SK-N-SH (cell line): ENCODE results near the gene FAM83F. TPM values are rescaled to one million over a fixed set of nuclear protein-coding genes. Genes with fewer than 3 reads are reported as not detected.

Experiments used
- CTCF ChIA-PET: fragments of 300-600, 350-600 bp; formaldehyde crosslinking; extraction: SDS; loops from one replicate; lab custom pipeline; 2021; lab: Yijun Ruan, JAX
- POLR2A ChIA-PET: fragments of 350-600 bp; sonication (Branson Sonifier 250); formaldehyde crosslinking; extraction: SDS; loops from one replicate; lab custom pipeline; 2020; ENCODE audit warnings: antibody characterized with exemption, inconsistent platforms; lab: Yijun Ruan, JAX
- DNase-seq: peaks from one replicate; pipeline ENCODE4 v3.0.0; 2012
- H2AFZ ChIP-seq: fragments of 200-600 bp; sonication (generic); 2 replicates; pipeline ENCODE4 v1.8.1; 2016; ENCODE audit warnings: antibody characterized with exemption, mild to moderate bottlenecking, low read depth
- H3F3A ChIP-seq: fragments of 200-600 bp; sonication (generic); replicated peaks from 2 replicates; pipeline ENCODE3; 2016; ENCODE audit warnings: antibody characterized with exemption, mild to moderate bottlenecking; ENCODE audit not compliant: insufficient read depth
- H3K27ac ChIP-seq, 2 experiments: fragments of 200-500 bp in 1 of 2; fragments of 200-600 bp in 1 of 2; sonication (Bioruptor generic) in 1 of 2; sonication (generic), shearing (Covaris generic) in 1 of 2; 2 replicates each; pipeline versions ENCODE4 v1.5.1 to v1.6.1; 2014 to 2016; ENCODE audit warnings: low read depth in 2 of 2, inconsistent platforms in 1 of 2, low read length in 1 of 2, mild to moderate bottlenecking in 1 of 2, mixed read lengths in 1 of 2
- H3K27me3 ChIP-seq: fragments of 200-600 bp; sonication (generic), shearing (Covaris generic); 2 replicates; pipeline ENCODE4 v1.6.1; 2016; ENCODE audit warnings: mixed run types; ENCODE audit not compliant: insufficient read depth
- H3K36me3 ChIP-seq, 2 experiments: fragments of 200-500 bp in 1 of 2; fragments of 200-600 bp in 1 of 2; sonication (Bioruptor generic) in 1 of 2; sonication (generic) in 1 of 2; replicated peaks in 1 of 2; 2 replicates each; pipeline versions ENCODE3 to v1.5.1; 2014 to 2016; ENCODE audit warnings: low read length in 1 of 2, mild to moderate bottlenecking in 1 of 2; ENCODE audit not compliant: insufficient read depth in 2 of 2, control insufficient read depth in 1 of 2
- H3K4me1 ChIP-seq, 2 experiments: fragments of 200-500 bp in 1 of 2; fragments of 200-600 bp in 1 of 2; sonication (Bioruptor generic) in 1 of 2; sonication (generic), shearing (Covaris generic) in 1 of 2; 2 replicates each; pipeline versions ENCODE4 v1.5.1 to v1.6.1; 2014 to 2016; ENCODE audit warnings: low read depth in 1 of 2, low read length in 1 of 2, mixed run types in 1 of 2; ENCODE audit not compliant: insufficient read depth in 2 of 2, control insufficient read depth in 1 of 2
- H3K4me2 ChIP-seq: fragments of 200-600 bp; sonication (generic), shearing (Covaris generic); 2 replicates; pipeline ENCODE4 v1.6.1; 2017; ENCODE audit warnings: mixed run types
- H3K4me3 ChIP-seq, 2 experiments: fragments of 200-500 bp in 1 of 2; fragments of 200-600 bp in 1 of 2; sonication (Bioruptor generic) in 1 of 2; sonication (generic), shearing (Covaris generic) in 1 of 2; 2 replicates each; pipeline versions ENCODE4 v1.5.1 to v1.8.1; 2014 to 2016; ENCODE audit warnings: low read depth in 2 of 2, inconsistent platforms in 1 of 2, low read length in 1 of 2, mild to moderate bottlenecking in 1 of 2, mixed read lengths in 1 of 2, moderate library complexity in 1 of 2
- H3K79me2 ChIP-seq: fragments of 200-600 bp; sonication (generic); 2 replicates; pipeline ENCODE4 v1.8.1; 2017; ENCODE audit warnings: mild to moderate bottlenecking; ENCODE audit not compliant: insufficient read depth
- H3K9ac ChIP-seq: fragments of 200-600 bp; sonication (generic); 2 replicates; pipeline ENCODE4 v1.6.1; 2017; ENCODE audit warnings: mixed run types
- H3K9me2 ChIP-seq: fragments of 200-600 bp; sonication (generic); 2 replicates; pipeline ENCODE4 v1.6.1; 2017; ENCODE audit warnings: mixed run types
- H3K9me3 ChIP-seq: fragments of 200-600 bp; sonication (generic); 2 replicates; pipeline ENCODE4 v1.6.1; 2017; ENCODE audit warnings: mixed run types, mild to moderate bottlenecking, moderate library complexity
- H4K20me1 ChIP-seq: fragments of 200-600 bp; sonication (generic); 2 replicates; pipeline ENCODE4 v1.6.1; 2017; ENCODE audit warnings: mild to moderate bottlenecking, mixed run types; ENCODE audit not compliant: insufficient read depth
- CHD2 ChIP-seq: fragments of 150-350 bp; IDR thresholded peaks from 2 replicates; pipeline ENCODE4 v1.6.1; 2018; ENCODE audit warnings: low read length; ENCODE audit not compliant: partially characterized antibody
- CTCF ChIP-seq: fragments of 200-600 bp; sonication (generic); IDR thresholded peaks from 2 replicates; pipeline ENCODE4 v1.6.1; 2017; ENCODE audit warnings: antibody characterized with exemption, mild to moderate bottlenecking, moderate library complexity
- ELF1 ChIP-seq: IDR thresholded peaks from 2 replicates; pipeline ENCODE4 v1.4.0; 2012
- EZH2phosphoT487 ChIP-seq: fragments of 200-600 bp; sonication (generic); IDR thresholded peaks from 2 replicates; pipeline ENCODE4 v1.6.1; 2017; ENCODE audit warnings: low read depth, mixed run types, mild to moderate bottlenecking, antibody characterized with exemption, moderate library complexity, borderline replicate concordance
- FOXJ3 ChIP-seq: sonication (generic); formaldehyde crosslinking; IDR thresholded peaks from 2 replicates; pipeline ENCODE4 v1.5.1; 2020; ENCODE audit warnings: mild to moderate bottlenecking, missing genetic modification reagents
- FOXM1 ChIP-seq: IDR thresholded peaks from 2 replicates; pipeline ENCODE4 v1.4.0; 2012; ENCODE audit warnings: low read depth, mild to moderate bottlenecking
- GATA2 ChIP-seq: sonication (generic); formaldehyde crosslinking; IDR thresholded peaks from 2 replicates; pipeline ENCODE4 v1.5.0; 2020; ENCODE audit warnings: mild to moderate bottlenecking, missing genetic modification reagents
- IRF3 ChIP-seq: fragments of 150-350 bp; IDR thresholded peaks from 2 replicates; pipeline ENCODE4 v1.6.1; 2016; ENCODE audit warnings: mild to moderate bottlenecking, low read depth, low read length
- MAX ChIP-seq: IDR thresholded peaks from 2 replicates; pipeline ENCODE4 v1.4.0; 2012; ENCODE audit warnings: low read depth
- MEF2A ChIP-seq: IDR thresholded peaks from 2 replicates; pipeline ENCODE4 v1.4.0; 2012; ENCODE audit warnings: low read depth, borderline replicate concordance
- PBX3 ChIP-seq: IDR thresholded peaks from 2 replicates; pipeline ENCODE4; 2012
- TAF1 ChIP-seq: IDR thresholded peaks from 2 replicates; pipeline ENCODE4 v1.6.1; 2012; ENCODE audit warnings: low read depth, mild to moderate bottlenecking, low read length, moderate library complexity, borderline replicate concordance
- USF1 ChIP-seq: IDR thresholded peaks from 2 replicates; pipeline ENCODE4 v1.4.0; 2012; ENCODE audit warnings: low read depth, borderline replicate concordance
- ZBTB33 ChIP-seq: IDR thresholded peaks from 2 replicates; pipeline ENCODE4 v1.4.0; 2012; ENCODE audit warnings: low read depth, borderline replicate concordance
- WGBS: methylation state at CpG from one replicate; pipeline ENCODE4 v1.1.6; 2017; ENCODE audit warnings: low lambda C conversion rate; 5-methylcytosine and 5-hydroxymethylcytosine counted together
- polyA plus RNA-seq, 3 experiments: library from polyadenylated mRNA; depleted of rRNA; stranded (reverse); fragments of >200 nt; gene quantifications; 2 replicates each; pipeline ENCODE4 v1.2.3, GENCODE V29; 2012

The FAM83F gene
- polyA plus RNA-seq, 1 of the 3 experiments (the other 2 are of a cell fraction) = not detected

- no peaks in the 10 kb centered on the region; a peak in 1 of 4 replicates for H3K4me1 ChIP-seq
- no peaks in the 10 kb centered on the region for H3K27me3 ChIP-seq
- H3K79me2 ChIP-seq = no peaks in the 10 kb centered on the region
- no peaks in the 10 kb centered on the region for H3K9me2 ChIP-seq
- CTCF ChIA-PET = no interaction called here
- H3F3A ChIP-seq = no peaks in the 10 kb centered on the region
- no peaks in the 10 kb centered on the region for H4K20me1 ChIP-seq
- no peaks in the 10 kb centered on the region for H3K36me3 ChIP-seq
- no peak overlapping the region for H3K27ac ChIP-seq
- H3K4me3 ChIP-seq = no peak overlapping the region
- TF ChIP-seq MEF2A (no peak), CHD2 (no peak), FOXJ3 (CRISPR knock-in tag) (no peak), EZH2phosphoT487 (no peak), PBX3 (no peak), TAF1 (no peak), ZBTB33 (no peak), MAX (no peak), GATA2 (CRISPR knock-in tag) (no peak), ELF1 (no peak), USF1 (no peak), FOXM1 (no peak), CTCF (no peak), IRF3 (no peak)
- no peak overlapping the region for H3K9ac ChIP-seq
- POLR2A ChIA-PET = no interaction called here
- 83% methylated on average over 1 of the region's 5 CpGs for WGBS
- no peak for DNase-seq
- no peak overlapping the region for H3K4me2 ChIP-seq
- no peaks in the 10 kb centered on the region for H3K9me3 ChIP-seq
- H2AFZ ChIP-seq = no peak overlapping the region
These were observed 21.1 kb upstream of the FAM83F start for GRCh38 chr22:39973656-39974055.
